Uterus (tissue), 4 donors: ENCODE measurements around the gene SSH2. TPM values are rescaled to one million over a fixed set of nuclear protein-coding genes. Genes with fewer than 3 reads are reported as not detected.

Experiments used
- DNase-seq, 2 donors: peaks; one replicate each; pipeline ENCODE4 v3.0.0-alpha.2; 2019 to 2020
- H3K27ac ChIP-seq, 2 donors: fragments of 200-600 bp; sonication (generic); 1 replicate in 1 of 2; 2 replicates in 1 of 2; pipeline ENCODE4 v1.5.1; 2016 to 2018
- H3K27me3 ChIP-seq, 2 donors: fragments of 200-600 bp; sonication (generic); one replicate each; pipeline ENCODE4 v1.5.1; 2018 to 2019; ENCODE audit warnings: control low read depth in 1 of 2
- H3K36me3 ChIP-seq, 2 donors: fragments of 200-600 bp; sonication (generic); one replicate each; pipeline ENCODE4 v1.5.1; 2019; ENCODE audit warnings: control low read depth in 1 of 2
- H3K4me1 ChIP-seq, 2 donors: fragments of 200-600 bp; sonication (generic); one replicate each; pipeline ENCODE4 v1.5.1; 2018 to 2019; ENCODE audit warnings: control low read depth in 1 of 2
- H3K4me3 ChIP-seq, 2 donors: fragments of 200-600 bp; sonication (generic); 1 replicate in 1 of 2; 2 replicates in 1 of 2; pipeline ENCODE4 v1.5.1; 2018 to 2019; ENCODE audit warnings: mild to moderate bottlenecking in 1 of 2
- H3K9me3 ChIP-seq, 2 donors: fragments of 200-600 bp; sonication (generic); one replicate each; pipeline ENCODE4 v1.5.1; 2019; ENCODE audit warnings: control low read depth in 1 of 2
- POLR2A ChIP-seq, 2 donors: fragments of 450-650 bp; IDR thresholded peaks; one replicate each; pipeline ENCODE4 v1.6.1; 2016; ENCODE audit warnings: antibody characterized with exemption in 2 of 2, mild to moderate bottlenecking in 1 of 2, moderate library complexity in 1 of 2
- intact Hi-C: fragments of 100-400 bp; cut with DNase I; formaldehyde crosslinking; loops from one replicate; pipeline ENCODE4 v1.15.1; 2023; ENCODE audit warnings: low total_unique reads
- total RNA-seq, 4 donors: library from RNA; depleted of rRNA in 3 of 4; stranded (reverse); fragments of >200 nt in 3 of 4; gene quantifications; one replicate each; pipeline versions ENCODE4 v1.1.0 to v1.2.4, GENCODE V29; 2014 to 2023
- TF ChIP-seq, protein P1 (sequence below), 4 experiments: fragments of 200-600 bp in 2 of 4; fragments of 450-650 bp in 2 of 4; sonication (generic) in 2 of 4; IDR thresholded peaks; one replicate each; pipeline ENCODE4 v1.5.1; 2016 to 2019; ENCODE audit warnings: antibody characterized with exemption in 4 of 4, mild to moderate bottlenecking in 2 of 4, moderate library complexity in 1 of 4
- donor health status: DM: yes; HTN: yes; CAD: no.

SSH2 gene
- total RNA-seq, 4 donors from 2014 or later = 6.9 to 36.9 (median 11.5) TPM

- DNase-seq = no peak
- Histone ChIP-seq H3K27ac (no peak overlapping the region), H3K36me3 (no peaks in the 10 kb centered on the region), H3K27me3 (no peaks in the 10 kb centered on the region), H3K4me3 (no peak overlapping the region), H3K9me3 (no peaks in the 10 kb centered on the region), H3K4me1 (no peaks in the 10 kb centered on the region)
- intact Hi-C loops = no loop called here
- TF ChIP-seq POLR2A (IDR thresholded peaks at IDR 0.05) = no peak
- TF ChIP-seq, protein P1, sequence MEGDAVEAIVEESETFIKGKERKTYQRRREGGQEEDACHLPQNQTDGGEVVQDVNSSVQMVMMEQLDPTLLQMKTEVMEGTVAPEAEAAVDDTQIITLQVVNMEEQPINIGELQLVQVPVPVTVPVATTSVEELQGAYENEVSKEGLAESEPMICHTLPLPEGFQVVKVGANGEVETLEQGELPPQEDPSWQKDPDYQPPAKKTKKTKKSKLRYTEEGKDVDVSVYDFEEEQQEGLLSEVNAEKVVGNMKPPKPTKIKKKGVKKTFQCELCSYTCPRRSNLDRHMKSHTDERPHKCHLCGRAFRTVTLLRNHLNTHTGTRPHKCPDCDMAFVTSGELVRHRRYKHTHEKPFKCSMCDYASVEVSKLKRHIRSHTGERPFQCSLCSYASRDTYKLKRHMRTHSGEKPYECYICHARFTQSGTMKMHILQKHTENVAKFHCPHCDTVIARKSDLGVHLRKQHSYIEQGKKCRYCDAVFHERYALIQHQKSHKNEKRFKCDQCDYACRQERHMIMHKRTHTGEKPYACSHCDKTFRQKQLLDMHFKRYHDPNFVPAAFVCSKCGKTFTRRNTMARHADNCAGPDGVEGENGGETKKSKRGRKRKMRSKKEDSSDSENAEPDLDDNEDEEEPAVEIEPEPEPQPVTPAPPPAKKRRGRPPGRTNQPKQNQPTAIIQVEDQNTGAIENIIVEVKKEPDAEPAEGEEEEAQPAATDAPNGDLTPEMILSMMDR (IDR thresholded peaks at IDR 0.05) = no peak
Observed at GRCh38 chr17:29698837-29699236, 231.2 kb downstream of the SSH2 start.

- DNase-seq = no peak
- intact Hi-C loops = no loop called here
- H3K4me1 ChIP-seq = no peaks in the 10 kb centered on the region
- TF ChIP-seq POLR2A (IDR thresholded peaks at IDR 0.05) = no peak
- TF ChIP-seq, protein P1 (IDR thresholded peaks at IDR 0.05) = no peak
- no peaks in the 10 kb centered on the region for H3K36me3 ChIP-seq
- no peaks in the 10 kb centered on the region for H3K27me3 ChIP-seq
- H3K27ac ChIP-seq = no peak overlapping the region
- H3K4me3 ChIP-seq = no peak overlapping the region
- no peaks in the 10 kb centered on the region for H3K9me3 ChIP-seq
Observed at GRCh38 chr17:29698019-29698777, 231.8 kb downstream of the SSH2 start.

GRCh38 chr17:29697371-29697770 is 232.7 kb downstream of the SSH2 start:
- Histone ChIP-seq H3K36me3 (no peaks in the 10 kb centered on the region), H3K4me3 (no peak overlapping the region), H3K4me1 (no peaks in the 10 kb centered on the region), H3K27me3 (no peaks in the 10 kb centered on the region), H3K27ac (no peak overlapping the region), H3K9me3 (no peaks in the 10 kb centered on the region)
- intact Hi-C loops = no loop called here
- no peak for DNase-seq
- TF ChIP-seq POLR2A (IDR thresholded peaks at IDR 0.05) = no peak
- TF ChIP-seq, protein P1 (IDR thresholded peaks at IDR 0.05) = no peak

GRCh38 chr17:29694918-29695563 is 235.0 kb downstream of the SSH2 start:
- DNase-seq = no peak
- TF ChIP-seq, protein P1 (IDR thresholded peaks at IDR 0.05) = no peak
- no peak for TF ChIP-seq POLR2A (IDR thresholded peaks at IDR 0.05)
- Histone ChIP-seq H3K27ac (no peak overlapping the region), H3K4me3 (no peak overlapping the region), H3K27me3 (no peaks in the 10 kb centered on the region), H3K4me1 (no peaks in the 10 kb centered on the region), H3K36me3 (no peaks in the 10 kb centered on the region), H3K9me3 (no peaks in the 10 kb centered on the region)
- intact Hi-C loops = no loop called here

DNA sequence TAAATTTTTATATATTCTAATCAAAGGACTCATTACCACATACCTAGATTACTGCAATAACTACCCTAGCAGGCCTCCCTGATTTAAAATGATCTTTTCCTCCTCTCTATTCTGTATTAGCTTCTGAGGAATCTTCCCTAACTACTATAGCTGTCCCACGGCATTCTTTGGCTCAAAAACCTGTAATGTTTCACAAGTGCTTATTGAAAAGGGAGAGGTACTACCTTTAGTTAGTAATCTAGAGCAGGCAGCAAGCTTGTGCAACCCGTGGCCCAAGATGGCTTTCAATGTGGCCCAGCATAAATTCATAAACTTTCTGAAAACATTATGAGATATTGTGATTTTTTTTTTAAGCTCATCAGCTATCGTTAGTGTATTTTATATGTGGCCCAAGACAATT is 236.3 kb downstream of the SSH2 start:
- no peak for DNase-seq
- intact Hi-C loops = no loop called here
- TF ChIP-seq, protein P1 (IDR thresholded peaks at IDR 0.05) = no peak
- TF ChIP-seq POLR2A (IDR thresholded peaks at IDR 0.05) = no peak
- no peaks in the 10 kb centered on the region for H3K4me1 ChIP-seq
- no peaks in the 10 kb centered on the region for H3K36me3 ChIP-seq
- no peak overlapping the region for H3K4me3 ChIP-seq
- H3K9me3 ChIP-seq = no peaks in the 10 kb centered on the region
- no peaks in the 10 kb centered on the region for H3K27me3 ChIP-seq
- H3K27ac ChIP-seq = no peak overlapping the region
